SU-DHL-6 (cell line): ENCODE data around the gene RHEB.

ENCODE experiments used
- H2AFZ ChIP-seq: fragments of 200-600 bp; sonication (generic); 2 replicates; pipeline ENCODE4 v1.6.1; 2014; ENCODE audit warnings: low read depth, mild to moderate bottlenecking, moderate library complexity, mixed read lengths, antibody characterized with exemption, low read length; ENCODE audit not compliant: severe bottlenecking
- H3F3A ChIP-seq: fragments of 200-600 bp; shearing (Covaris generic); 2 replicates; pipeline ENCODE4 v1.6.0; 2016; ENCODE audit warnings: antibody characterized with exemption, mild to moderate bottlenecking; ENCODE audit not compliant: insufficient read depth
- H3K27ac ChIP-seq: fragments of 200-600 bp; sonication (generic); 2 replicates; pipeline ENCODE4 v1.5.1; 2016; ENCODE audit warnings: low read depth, mild to moderate bottlenecking, low read length, moderate library complexity, mixed read lengths
- H3K27me3 ChIP-seq: fragments of 200-600 bp; sonication (generic), shearing (Covaris generic); 2 replicates; pipeline ENCODE4 v1.6.0; 2014; ENCODE audit warnings: mild to moderate bottlenecking, low read length
- H3K36me3 ChIP-seq: fragments of 200-600 bp; sonication (generic); 2 replicates; pipeline ENCODE4 v1.6.1; 2014; ENCODE audit warnings: mild to moderate bottlenecking, low read length, mixed read lengths
- H3K4me2 ChIP-seq: fragments of 300-600, 200-600 bp; shearing (Covaris generic), sonication (generic); 2 replicates; pipeline ENCODE4 v1.6.0; 2014; ENCODE audit warnings: low read length, low read depth, mild to moderate bottlenecking; ENCODE audit not compliant: poor library complexity, severe bottlenecking
- H3K4me3 ChIP-seq: fragments of 200-600 bp; sonication (generic); 2 replicates; pipeline ENCODE4 v1.5.1; 2014; ENCODE audit warnings: antibody characterized with exemption, low read length, mild to moderate bottlenecking, mixed read lengths; ENCODE audit not compliant: insufficient read depth, poor library complexity, severe bottlenecking
- H3K79me2 ChIP-seq: fragments of 200-600 bp; sonication (generic); 2 replicates; pipeline ENCODE4 v1.6.1; 2014; ENCODE audit warnings: mild to moderate bottlenecking, low read length, moderate library complexity; ENCODE audit not compliant: insufficient read depth
- H3K9ac ChIP-seq: fragments of 200-600 bp; sonication (generic); 2 replicates; pipeline ENCODE4 v1.7.0; 2014; ENCODE audit warnings: mild to moderate bottlenecking, low read length
- H3K9me2 ChIP-seq: fragments of 200-600 bp; sonication (generic); replicated peaks from 2 replicates; pipeline ENCODE4 v1.6.1; 2014; ENCODE audit warnings: low read length; ENCODE audit not compliant: insufficient read depth
- H3K9me3 ChIP-seq: fragments of 200-600 bp; sonication (generic); 2 replicates; pipeline ENCODE4 v1.6.1; 2014; ENCODE audit warnings: low read length, mixed read lengths; ENCODE audit not compliant: insufficient read depth
- H4K20me1 ChIP-seq: fragments of 200-600 bp; sonication (generic); 2 replicates; pipeline ENCODE4 v1.6.1; 2014; ENCODE audit warnings: low read depth, mild to moderate bottlenecking, antibody characterized with exemption, low read length, moderate library complexity, mixed read lengths
- EZH2phosphoT487 ChIP-seq: fragments of 200-600 bp; sonication (generic), shearing (Covaris generic); conservative IDR thresholded peaks from 2 replicates; pipeline ENCODE4 v1.6.1; 2018; ENCODE audit warnings: mild to moderate bottlenecking, antibody characterized with exemption, low read length, moderate library complexity, mixed read lengths
- TF ChIP-seq, protein P1 (sequence below): fragments of 200-600 bp; sonication (generic); IDR thresholded peaks from one replicate; pipeline ENCODE4 v1.5.1; 2017; ENCODE audit warnings: antibody characterized with exemption, mild to moderate bottlenecking, low read length, moderate library complexity; ENCODE audit not compliant: insufficient read depth, poor library complexity, severe bottlenecking

Gene RHEB

GRCh38 chr7:151452680-151453325 is 66.9 kb downstream of the RHEB start:
- no peak overlapping the region for H3K4me3 ChIP-seq
- no peak overlapping the region for H3K4me2 ChIP-seq
- H3K9me3 ChIP-seq = no peaks in the 10 kb centered on the region
- no peak overlapping the region for H3K27ac ChIP-seq
- H3F3A ChIP-seq = no peaks in the 10 kb centered on the region
- TF ChIP-seq, protein P1, sequence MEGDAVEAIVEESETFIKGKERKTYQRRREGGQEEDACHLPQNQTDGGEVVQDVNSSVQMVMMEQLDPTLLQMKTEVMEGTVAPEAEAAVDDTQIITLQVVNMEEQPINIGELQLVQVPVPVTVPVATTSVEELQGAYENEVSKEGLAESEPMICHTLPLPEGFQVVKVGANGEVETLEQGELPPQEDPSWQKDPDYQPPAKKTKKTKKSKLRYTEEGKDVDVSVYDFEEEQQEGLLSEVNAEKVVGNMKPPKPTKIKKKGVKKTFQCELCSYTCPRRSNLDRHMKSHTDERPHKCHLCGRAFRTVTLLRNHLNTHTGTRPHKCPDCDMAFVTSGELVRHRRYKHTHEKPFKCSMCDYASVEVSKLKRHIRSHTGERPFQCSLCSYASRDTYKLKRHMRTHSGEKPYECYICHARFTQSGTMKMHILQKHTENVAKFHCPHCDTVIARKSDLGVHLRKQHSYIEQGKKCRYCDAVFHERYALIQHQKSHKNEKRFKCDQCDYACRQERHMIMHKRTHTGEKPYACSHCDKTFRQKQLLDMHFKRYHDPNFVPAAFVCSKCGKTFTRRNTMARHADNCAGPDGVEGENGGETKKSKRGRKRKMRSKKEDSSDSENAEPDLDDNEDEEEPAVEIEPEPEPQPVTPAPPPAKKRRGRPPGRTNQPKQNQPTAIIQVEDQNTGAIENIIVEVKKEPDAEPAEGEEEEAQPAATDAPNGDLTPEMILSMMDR = no peak
- TF ChIP-seq EZH2phosphoT487 = no peak
- H3K9ac ChIP-seq = no peak overlapping the region
- H2AFZ ChIP-seq = no peak overlapping the region
- no peaks in the 10 kb centered on the region for H3K36me3 ChIP-seq
- H4K20me1 ChIP-seq = no peaks in the 10 kb centered on the region
- no peaks in the 10 kb centered on the region for H3K9me2 ChIP-seq
- no peaks in the 10 kb centered on the region for H3K79me2 ChIP-seq
- no peaks in the 10 kb centered on the region for H3K27me3 ChIP-seq

GRCh38 chr7:151451626-151452571 is 67.8 kb downstream of the RHEB start:
- Histone ChIP-seq H3K36me3 (no peaks in the 10 kb centered on the region), H3K9me3 (no peaks in the 10 kb centered on the region), H3K4me3 (no peak overlapping the region), H3K27me3 (no peaks in the 10 kb centered on the region), H3K4me2 (no peak overlapping the region), H3K27ac (no peak overlapping the region), H4K20me1 (no peaks in the 10 kb centered on the region), H2AFZ (no peak overlapping the region), H3F3A (no peaks in the 10 kb centered on the region), H3K9ac (no peak overlapping the region), H3K79me2 (no peaks in the 10 kb centered on the region), H3K9me2 (no peaks in the 10 kb centered on the region)
- TF ChIP-seq, protein P1 = no peak
- TF ChIP-seq EZH2phosphoT487 = no peak

DNA sequence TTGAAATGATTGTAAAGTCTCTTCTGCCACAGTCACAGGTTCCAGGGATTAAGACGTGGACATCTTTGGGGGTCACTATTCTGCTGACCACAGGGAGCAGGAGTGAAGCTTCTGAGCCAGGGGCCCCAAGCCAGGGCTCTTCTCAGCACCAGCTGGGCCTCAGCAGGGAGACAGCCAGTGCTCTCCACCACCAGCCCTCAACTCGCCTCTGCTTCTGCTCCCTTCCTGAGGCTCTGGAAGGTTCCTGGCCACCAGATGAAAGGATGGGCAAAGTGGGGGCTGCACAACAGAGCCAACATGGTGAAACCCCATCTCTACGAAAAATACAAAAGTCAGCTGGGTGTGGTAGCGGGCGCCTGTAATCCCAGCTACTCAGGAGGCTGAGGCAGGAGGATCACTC is 68.5 kb downstream of the RHEB start:
- H3K9me3 ChIP-seq = no peaks in the 10 kb centered on the region
- TF ChIP-seq, protein P1 = no peak
- no peak for TF ChIP-seq EZH2phosphoT487
- no peaks in the 10 kb centered on the region for H3K9me2 ChIP-seq
- no peak overlapping the region for H3K4me2 ChIP-seq
- no peaks in the 10 kb centered on the region for H4K20me1 ChIP-seq
- no peak overlapping the region for H3K9ac ChIP-seq
- H3K27me3 ChIP-seq = no peaks in the 10 kb centered on the region
- H3K4me3 ChIP-seq = no peak overlapping the region
- H3K36me3 ChIP-seq = no peaks in the 10 kb centered on the region
- H3K79me2 ChIP-seq = no peaks in the 10 kb centered on the region
- H3K27ac ChIP-seq = no peak overlapping the region
- no peak overlapping the region for H2AFZ ChIP-seq
- H3F3A ChIP-seq = no peaks in the 10 kb centered on the region
